Skin of body (tissue), 1 donor: ENCODE data around the gene ATP2A3. TPM values are rescaled to one million over a fixed set of nuclear protein-coding genes. Genes with fewer than 3 reads are reported as not detected.

Experiments used
- total RNA-seq: library from RNA; depleted of rRNA; stranded (reverse); fragments of >200 nt; gene quantifications from one replicate; pipeline ENCODE4 v1.2.3, GENCODE V29; 2014

Gene ATP2A3
- total RNA-seq, 1 donor from 2014 or later, result 5.5 TPM

Other genes with a start within 250 kb of the ATP2A3 start
- 2.0 TPM for gene HASPIN, start 240.5 kb downstream of the ATP2A3 start, total RNA-seq
- 17.4 TPM for gene ITGAE, start 163.2 kb downstream of the ATP2A3 start, total RNA-seq
- gene NCBP3, start 118.2 kb downstream of the ATP2A3 start, total RNA-seq, result 30.3 TPM
- gene CAMKK1, start 71.4 kb downstream of the ATP2A3 start, total RNA-seq, result 6.1 TPM
- gene P2RX1, start 48.0 kb downstream of the ATP2A3 start, total RNA-seq, result 2.6 TPM
- gene ZZEF1, start 178.6 kb upstream of the ATP2A3 start, total RNA-seq, result 36.9 TPM
- 7.7 TPM for gene CYB5D2, start 178.8 kb upstream of the ATP2A3 start, total RNA-seq